ENCODE results near the gene ICAM5. TPM values are rescaled to one million over a fixed set of nuclear protein-coding genes. Genes with fewer than 3 reads are reported as not detected.

ICAM5 gene
- total and polyA plus RNA-seq, 8 donors: 0.08 to 0.30 (median 0.21) TPM; not detected in 1

DNA sequence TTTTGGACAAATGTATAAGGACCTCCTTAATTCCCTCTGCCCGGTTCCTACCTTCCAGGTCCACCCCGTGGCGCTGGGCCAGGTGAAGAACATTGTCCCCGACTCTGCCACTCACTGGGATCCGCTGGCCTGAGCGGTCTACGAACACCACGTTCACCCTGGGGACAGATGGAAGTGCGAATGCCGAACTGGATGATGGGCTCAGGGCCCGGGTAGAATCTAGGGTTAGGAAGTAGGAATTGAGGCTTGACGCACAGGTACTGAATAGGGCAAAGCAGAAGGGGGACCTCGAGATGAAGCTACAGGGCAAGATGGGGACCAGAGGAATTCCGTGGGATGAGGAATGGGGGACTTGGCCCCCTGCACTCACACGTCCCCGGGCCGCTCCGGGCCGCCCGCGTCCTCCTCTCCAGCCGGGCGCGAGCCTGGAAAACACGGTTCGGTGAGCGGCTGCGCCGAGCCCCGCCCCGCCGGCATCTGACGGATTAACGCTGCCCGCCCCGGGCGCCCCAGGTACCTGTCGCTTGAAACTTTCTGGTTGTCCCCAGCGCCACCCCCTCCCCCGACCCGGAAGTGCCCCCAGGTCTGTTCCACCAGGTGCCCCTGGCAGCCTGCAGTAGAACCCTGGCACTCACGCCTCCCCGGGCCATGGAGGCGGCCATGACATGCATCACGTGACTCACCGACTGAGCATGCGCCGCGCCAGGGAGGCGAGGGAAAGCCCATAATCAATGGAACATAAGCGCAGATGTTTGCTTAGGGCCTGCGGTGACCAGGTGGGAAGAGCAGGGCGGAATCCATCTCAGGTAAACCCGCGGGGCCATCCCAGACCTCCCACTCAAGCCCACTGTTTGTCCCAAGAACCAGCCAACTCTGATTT, 25.8 kb downstream of the ICAM5 start, which contains the start of gene FDX2:
FDX2 (minus strand) TSS at position 681 of the 880 bp plus-strand sequence; CDS start at position 662, 19 bp downstream.
- FAIRE-seq (no peak), DNase-seq (peak; percentile 89 to 98 (median 94)), ATAC-seq (peak; percentile 94 to 97 (median 96))
- peaks cover 0 to 23% (median 3%) of the 10 kb centered on the region in 3 donors for H3K36me3 ChIP-seq
- H3K4me1 ChIP-seq: peaks cover 0 to 9% (median 4%) of the 10 kb centered on the region in 3 donors
- intact Hi-C loops (cut with DNase I): no loop called here
- H3K4me3 ChIP-seq: peak within 1 kb of the TSS; percentile 73 to 87 (median 81)
- H3K27ac ChIP-seq: peak within 1 kb of the TSS; percentile 15 to 39 (median 18)
- no peaks in the 10 kb centered on the region for H3K9me3 ChIP-seq
- 0% methylated on average over 55 of the region's 55 CpGs for WGBS, 2 donors
- TF ChIP-seq, protein P1, sequence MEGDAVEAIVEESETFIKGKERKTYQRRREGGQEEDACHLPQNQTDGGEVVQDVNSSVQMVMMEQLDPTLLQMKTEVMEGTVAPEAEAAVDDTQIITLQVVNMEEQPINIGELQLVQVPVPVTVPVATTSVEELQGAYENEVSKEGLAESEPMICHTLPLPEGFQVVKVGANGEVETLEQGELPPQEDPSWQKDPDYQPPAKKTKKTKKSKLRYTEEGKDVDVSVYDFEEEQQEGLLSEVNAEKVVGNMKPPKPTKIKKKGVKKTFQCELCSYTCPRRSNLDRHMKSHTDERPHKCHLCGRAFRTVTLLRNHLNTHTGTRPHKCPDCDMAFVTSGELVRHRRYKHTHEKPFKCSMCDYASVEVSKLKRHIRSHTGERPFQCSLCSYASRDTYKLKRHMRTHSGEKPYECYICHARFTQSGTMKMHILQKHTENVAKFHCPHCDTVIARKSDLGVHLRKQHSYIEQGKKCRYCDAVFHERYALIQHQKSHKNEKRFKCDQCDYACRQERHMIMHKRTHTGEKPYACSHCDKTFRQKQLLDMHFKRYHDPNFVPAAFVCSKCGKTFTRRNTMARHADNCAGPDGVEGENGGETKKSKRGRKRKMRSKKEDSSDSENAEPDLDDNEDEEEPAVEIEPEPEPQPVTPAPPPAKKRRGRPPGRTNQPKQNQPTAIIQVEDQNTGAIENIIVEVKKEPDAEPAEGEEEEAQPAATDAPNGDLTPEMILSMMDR (IDR thresholded peaks at IDR 0.05): no peak
- no peaks in the 10 kb centered on the region for H3K27me3 ChIP-seq

DNA sequence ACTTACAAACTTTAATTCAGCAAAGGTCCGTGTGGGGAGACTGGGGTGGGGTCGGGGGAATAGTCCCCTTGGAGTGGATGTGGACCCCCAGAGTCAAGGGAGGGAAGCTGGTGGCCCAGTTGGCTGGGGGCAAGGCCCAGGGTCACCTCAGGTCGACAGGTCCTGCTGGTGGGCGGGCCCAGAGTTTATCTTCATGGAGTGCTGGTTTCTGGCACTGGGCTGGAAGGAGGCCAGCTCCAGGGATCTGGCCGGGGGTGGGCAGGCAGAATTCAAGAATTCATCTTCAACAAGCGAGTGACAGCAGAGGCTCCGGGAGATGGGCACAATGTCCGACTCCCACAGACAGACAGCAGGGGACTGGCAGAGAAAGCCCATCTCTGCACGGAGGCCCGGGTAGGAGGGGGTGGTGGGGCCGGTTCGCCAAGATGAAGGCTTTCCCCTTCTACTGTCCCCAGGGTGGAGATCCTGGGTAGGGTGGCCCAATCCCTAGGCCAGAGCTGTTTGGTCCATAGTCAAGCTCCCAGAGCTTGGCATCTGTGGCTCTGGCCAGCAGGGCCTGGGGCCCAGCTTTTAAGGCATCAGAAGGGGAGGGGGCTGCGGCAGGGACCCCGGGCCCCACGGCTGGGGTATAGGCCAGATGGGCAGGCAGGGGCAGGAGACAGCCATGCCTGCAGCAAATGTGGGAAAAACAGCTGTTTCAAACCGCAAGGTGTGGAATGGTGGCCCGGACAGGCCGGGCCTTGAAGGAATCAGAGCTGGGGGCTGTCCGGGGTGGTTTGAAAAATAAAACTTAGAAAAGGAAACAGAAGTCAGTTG, 26.7 kb downstream of the ICAM5 start:
- intact Hi-C loops (cut with DNase I): no loop called here
- DNase-seq (peak in 2 of 6 donors; percentile 36 to 76), ATAC-seq (peak in 3 of 4 donors; percentile 2 to 9 (median 5)), FAIRE-seq (no peak)
- WGBS, 2 donors: 53 to 65% methylated on average over 19 of the region's 19 CpGs
- Histone ChIP-seq H3K36me3 (peaks cover 0 to 23% (median 10%) of the 10 kb centered on the region in 3 donors), H3K27me3 (no peaks in the 10 kb centered on the region), H3K4me3 (peak overlapping the region in 2 of 4 donors; percentile 73 to 78), H3K27ac (peak overlapping the region in 1 of 4 donors; percentile 15), H3K9me3 (no peaks in the 10 kb centered on the region), H3K4me1 (peaks cover 0 to 9% (median 4%) of the 10 kb centered on the region in 3 donors)
- TF ChIP-seq, protein P1 (IDR thresholded peaks at IDR 0.05): no peak

DNA sequence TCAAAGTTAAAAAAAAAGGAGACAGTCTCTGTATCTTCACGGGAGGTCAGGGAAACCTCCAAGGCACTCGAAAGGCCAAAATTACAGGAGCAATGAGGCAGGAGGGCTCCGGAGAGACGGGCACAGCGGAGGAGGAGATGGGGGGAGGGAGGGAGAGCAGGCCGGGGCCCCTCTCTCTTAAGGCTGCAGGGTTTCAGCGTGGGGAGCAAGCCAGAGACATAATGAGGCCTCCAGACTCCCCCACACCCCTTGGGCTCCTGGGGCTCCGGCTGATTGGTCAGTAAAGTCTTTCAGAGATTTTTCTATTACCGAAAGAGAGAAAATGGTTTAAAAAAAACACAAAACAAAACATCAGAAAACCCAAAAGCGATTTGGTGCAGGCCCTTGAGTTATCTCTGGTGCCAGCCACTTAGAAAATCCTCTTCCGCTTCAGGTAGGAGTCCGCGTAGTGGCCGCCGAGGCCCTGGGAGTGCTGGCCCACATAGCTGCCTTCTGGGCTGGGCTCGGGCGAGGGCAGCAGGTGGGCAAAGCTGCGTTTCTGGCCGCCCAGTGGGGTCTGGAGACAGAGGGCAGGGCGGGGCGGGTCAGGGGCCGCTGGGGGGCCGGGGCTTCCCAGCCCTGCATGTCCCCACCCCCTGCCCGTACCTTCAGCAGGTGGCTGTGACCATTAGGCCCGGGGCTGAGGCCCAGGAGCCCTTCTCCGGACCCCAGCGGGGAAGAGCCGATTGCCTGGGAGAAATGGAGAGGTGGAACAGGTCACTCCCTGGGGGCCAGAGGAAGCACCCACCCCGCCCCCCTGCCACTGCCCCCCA, 27.5 kb downstream of the ICAM5 start:
- intact Hi-C loops (cut with DNase I): no loop called here
- no peak for ATAC-seq
- no peak overlapping the region for H3K27ac ChIP-seq
- H3K4me3 ChIP-seq: no peak overlapping the region
- WGBS, 2 donors: 87% methylated on average over 24 to 29 of the region's 29 CpGs
- no peak for DNase-seq
- peaks cover 0 to 24% (median 10%) of the 10 kb centered on the region in 3 donors for H3K36me3 ChIP-seq
- H3K27me3 ChIP-seq: no peaks in the 10 kb centered on the region
- TF ChIP-seq, protein P1 (IDR thresholded peaks at IDR 0.05): no peak
- no peak for FAIRE-seq
- H3K9me3 ChIP-seq: no peaks in the 10 kb centered on the region
- H3K4me1 ChIP-seq: peaks cover 0 to 9% (median 4%) of the 10 kb centered on the region in 3 donors

DNA sequence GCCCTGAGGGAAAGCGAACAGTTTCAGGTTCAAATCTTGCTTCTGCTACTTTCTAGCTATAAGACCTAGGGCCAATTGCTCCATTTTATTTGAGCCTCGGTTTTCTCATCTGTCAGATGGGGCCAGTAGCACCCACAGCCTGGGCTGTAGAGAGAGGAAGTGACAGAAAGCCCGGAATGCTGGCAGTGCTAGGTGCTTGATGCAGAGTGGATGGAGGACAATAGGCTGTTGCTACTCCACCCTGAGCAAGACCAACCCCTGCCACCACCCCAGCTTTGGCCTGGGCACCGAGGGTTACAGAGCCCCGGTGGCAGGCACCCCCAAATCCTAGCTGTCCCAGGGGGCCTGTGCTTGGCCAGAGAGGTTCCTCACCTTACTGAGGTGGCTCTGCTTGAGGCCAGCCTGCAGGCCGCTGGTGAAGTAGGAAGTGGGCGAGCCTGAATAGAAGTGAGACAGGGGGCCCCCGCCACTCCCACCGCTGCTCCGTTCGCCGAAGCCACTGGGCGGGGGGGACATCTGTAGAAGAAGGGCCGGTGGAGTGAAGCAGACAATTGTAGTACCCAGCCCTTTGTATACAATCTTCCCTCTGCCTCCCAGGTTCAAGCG, 28.2 kb downstream of the ICAM5 start:
- H3K27ac ChIP-seq: no peak overlapping the region

More for the DNA sequence above, 28.2 kb downstream of the ICAM5 start:
- peaks cover 0 to 30% (median 10%) of the 10 kb centered on the region in 3 donors for H3K36me3 ChIP-seq
- peaks cover 0 to 9% (median 4%) of the 10 kb centered on the region in 3 donors for H3K4me1 ChIP-seq
- DNase-seq (no peak), FAIRE-seq (no peak), ATAC-seq (no peak)
- TF ChIP-seq, protein P1 (IDR thresholded peaks at IDR 0.05): no peak
- H3K9me3 ChIP-seq: no peaks in the 10 kb centered on the region
- no peak overlapping the region for H3K4me3 ChIP-seq
- no peaks in the 10 kb centered on the region for H3K27me3 ChIP-seq
- 95% methylated on average over 15 of the region's 15 CpGs for WGBS, 2 donors
- intact Hi-C loops (cut with DNase I): no loop called here

Data from pancreas (tissue), 10 donors.